ENCODE measurements around the gene CNTNAP2.

Gene CNTNAP2

DNA sequence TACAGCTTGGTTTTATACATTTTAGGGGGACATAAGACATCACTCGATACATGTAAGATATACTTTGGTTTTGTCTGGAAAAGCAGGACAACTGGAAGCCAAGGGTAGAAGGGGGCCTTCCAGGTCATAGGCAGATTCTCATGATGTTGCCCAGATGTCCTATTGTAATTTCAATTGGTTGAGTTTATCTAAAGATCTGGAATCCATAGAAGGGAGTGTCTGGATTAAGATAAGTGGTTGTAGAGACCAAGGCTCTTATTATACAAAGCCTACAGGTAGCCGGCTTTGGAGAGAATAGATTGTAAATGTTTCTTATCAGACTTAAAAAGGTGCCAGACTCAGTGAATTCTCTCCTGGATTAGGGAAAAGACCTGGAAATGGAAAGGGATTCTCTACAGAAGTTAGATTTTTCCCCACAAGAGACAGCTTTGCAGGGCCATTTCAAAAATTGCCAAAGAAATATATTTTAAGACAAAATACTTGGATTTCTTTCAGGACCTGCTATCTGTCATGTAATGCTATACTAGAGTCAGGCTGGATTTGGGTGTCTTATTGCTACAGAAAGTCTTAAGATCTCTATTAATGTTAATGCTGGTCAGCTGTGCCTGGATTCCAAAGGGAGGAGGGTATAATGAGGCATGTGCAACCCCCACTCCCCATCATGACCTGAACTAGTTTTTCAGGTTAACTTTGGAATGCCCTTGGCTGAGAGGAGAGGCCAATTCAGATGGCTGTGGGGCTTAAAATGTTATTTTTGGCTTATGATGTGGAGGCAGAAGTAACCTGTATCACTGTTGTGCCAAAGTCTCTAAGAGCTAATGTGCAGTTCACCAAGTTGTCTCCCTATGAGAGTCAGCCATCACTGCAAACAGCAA, 1962.8 kb downstream of the CNTNAP2 start:
- no peak for DNase-seq

DNA sequence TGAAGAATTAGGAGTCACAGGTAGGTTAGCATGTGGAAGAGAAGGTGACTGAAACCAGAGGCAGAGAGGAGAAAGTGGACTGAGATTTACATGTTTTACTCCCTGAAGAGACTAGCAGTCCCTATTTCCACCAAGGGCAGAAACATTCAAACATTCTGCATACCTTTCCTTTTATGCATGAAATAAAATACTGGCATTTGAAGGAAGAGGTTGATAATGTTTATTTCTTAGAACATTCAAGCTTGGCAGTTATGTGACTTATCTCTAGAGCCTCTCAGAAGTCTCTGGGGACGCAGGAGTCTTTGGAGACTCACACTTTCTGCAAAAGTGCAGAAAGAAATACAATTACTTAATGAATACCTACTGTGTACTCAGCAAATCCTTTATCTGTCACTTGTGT, 1966.8 kb downstream of the CNTNAP2 start:
- DNase-seq, result no peak

DNA sequence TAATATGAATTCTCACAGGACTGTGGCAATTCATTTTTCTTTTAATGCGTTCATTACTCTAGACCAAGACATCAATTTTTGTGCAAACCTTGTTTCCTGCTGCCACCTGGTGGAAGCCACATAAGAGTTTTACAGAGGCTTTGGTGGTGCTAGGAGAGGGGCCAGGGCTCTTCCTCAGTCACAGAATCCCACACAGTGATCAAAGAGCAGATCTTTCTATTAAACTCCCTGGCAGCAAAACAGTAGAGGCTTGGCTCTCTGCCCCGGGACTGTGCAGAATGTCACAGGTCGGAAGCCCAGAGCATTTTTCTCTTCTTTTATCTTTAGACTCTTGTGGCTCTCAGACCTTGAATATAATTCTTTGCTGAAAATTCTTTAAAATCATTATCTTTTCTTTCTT, 1967.5 kb downstream of the CNTNAP2 start:
- peak; percentile 8 for DNase-seq

DNA sequence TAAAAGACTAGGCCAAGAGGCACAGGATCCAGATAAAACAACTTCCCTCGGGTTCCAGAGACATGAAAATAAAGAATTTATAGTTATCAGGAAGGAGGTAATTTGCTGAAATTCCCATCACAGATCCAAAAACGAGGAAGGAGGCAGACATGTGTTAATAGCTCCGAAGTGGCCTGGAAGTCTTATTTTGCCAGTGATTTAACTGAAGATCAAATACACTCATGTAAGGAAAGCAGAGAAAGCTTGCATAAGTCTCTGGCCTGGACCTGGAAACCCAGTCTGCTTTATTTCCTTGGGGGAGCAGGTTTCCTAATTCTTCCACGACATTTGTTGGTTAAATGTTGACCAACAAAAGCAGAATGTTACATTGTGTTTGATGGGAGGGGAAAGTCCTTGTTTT, 1975.3 kb downstream of the CNTNAP2 start:
- DNase-seq, result no peak

DNA sequence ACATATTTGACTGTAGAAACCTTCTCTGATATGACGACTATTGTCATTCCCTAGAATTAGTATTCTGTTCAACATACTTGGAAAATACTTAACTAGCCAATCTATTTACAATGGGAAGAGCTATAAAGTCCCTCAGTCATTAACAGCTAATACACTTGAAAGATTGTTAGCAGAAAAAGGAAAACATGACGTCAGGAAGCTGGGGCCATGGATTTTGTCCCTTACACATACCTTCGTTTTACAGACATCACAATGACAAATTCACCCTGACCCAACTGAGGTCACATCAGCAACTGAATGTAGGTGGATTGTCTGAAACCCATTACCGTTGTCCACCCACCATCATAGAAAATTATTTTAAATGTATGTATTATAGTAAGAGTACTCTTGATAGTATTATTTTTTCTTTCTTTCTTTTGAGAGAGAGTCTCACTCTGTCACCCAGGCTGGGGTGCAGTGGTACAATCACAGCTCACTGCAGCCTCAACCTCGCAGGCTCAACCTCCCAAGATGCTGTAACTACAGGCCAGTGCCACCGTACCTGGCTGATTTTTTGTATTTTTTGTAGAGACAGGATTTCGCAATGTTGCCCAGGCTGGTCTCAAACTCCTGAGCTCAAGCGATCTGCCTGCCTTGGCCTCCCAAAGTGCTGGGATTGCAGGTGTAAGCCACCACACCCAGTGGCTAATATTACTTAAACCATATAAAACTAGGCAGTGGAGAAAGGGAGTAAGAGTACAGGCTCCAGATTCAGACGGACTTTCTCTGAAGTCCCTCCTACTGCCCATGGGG, 1977.0 kb downstream of the CNTNAP2 start:
- DNase-seq, result no peak

DNA sequence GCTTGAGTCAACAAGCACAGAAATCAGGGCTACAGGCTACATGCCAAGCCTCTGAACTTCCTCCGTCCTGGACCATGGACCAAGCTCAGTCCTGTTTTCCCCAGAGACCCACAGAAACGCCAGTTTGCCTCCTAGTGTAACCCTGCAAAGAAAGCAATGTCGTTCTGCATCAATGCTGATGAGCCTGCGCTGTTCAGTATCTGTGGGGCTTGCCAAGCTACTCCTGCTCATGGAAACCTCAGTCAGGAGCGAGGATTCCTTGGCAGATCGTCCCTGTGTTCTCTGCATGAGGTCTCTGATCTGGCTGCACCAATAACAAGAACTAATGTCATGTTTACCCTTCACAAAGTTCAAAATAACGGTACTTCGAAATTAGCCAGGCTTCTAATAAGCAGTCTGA, 1978.5 kb downstream of the CNTNAP2 start:
- DNase-seq, result no peak

DNA sequence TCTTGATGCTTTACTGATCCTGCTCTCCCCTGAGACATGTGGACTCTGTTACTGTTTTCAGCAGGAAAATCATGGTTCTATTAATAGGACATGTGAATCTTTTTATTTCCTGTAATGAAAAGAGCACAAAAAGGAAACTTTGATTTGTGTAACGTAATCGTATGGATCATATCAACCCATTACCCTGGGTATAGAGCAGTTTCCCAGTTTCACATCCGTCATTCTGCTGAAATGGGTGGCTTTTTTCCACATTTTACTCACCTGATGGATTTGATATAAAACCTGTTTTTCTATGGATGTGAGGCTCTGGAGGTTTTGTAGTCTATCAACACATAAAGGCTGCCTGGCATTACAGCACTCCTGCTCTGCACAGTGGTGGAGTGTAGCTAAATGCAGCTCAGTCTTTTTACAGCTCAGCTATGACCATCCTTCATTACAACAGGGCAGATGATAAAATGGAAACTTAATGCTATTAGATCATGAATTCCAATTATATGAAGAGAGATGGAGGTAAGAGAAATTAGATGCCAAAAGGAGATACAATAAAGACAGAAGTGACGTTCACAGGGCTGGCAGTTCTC, 1987.6 kb downstream of the CNTNAP2 start:
- no peak for DNase-seq

DNA sequence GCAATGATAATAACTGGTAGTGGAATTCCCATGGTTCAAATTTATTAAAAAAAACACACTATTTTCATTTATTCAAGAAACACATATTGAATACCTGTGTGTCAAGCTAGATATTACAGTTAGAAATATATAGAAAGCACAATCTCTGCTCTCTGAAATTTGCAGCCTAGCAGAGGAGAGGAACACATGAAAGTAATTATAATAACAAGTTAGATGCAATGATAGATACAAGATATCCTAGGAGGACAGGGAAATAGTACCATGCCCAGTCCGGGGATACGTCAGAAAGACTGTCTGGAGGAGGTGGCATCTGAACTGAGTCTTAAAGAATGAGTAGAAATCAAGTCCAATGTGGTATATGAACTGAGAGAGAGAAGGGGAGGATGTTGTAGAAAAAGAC, 1988.3 kb downstream of the CNTNAP2 start:
- DNase-seq, result no peak

DNA sequence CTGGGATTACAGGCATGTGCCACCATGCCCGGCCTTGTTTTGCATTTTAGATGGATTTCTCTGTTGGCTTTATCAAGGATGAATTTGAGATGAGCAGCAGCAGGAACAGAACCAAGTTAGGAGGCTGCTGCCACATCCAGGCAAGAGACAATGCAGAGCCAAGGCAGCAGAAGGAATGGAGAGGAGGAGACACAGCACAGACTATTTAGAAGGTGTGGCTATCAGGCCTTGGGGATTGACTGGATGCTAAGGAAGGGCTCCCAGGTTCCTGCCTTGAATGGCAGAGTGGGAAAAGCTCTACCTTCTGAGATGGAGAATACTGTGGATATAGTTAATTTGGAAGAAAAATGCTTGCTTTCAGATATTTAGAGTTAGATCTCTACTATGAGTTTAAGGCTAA, 1989.3 kb downstream of the CNTNAP2 start:
- DNase-seq, result no peak

DNA sequence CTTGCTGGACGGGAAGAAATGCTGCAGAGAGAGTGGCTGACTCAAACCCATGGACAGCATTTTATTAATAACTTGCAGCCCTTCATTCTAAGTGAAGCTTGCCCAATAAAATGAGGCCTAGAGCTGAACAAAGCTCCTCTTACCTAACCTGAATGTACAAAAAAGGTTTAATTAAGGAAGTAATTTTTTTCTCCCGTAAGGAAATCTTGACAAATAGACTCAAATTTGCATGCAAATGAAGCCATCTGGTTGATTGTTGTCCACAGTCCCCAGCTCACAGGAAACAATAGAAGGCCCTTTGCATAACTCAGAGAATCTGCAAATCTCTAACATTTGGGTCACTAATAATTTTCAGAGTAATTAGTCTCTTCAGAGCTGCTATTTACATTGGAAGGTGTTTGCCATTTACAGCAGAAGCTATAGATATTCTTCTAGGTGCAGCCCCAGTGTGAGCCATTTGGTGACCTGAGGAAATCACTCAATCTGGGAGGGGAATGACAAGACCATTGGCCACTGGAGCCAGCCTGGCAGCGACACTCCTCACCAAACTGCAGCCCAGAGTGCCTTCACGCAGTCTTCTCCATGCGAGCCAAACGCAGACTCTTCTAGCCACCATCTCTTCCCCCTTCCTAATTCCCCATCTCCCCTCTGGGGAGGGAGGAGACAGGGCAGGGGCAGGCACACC, 1991.0 kb downstream of the CNTNAP2 start:
- DNase-seq, result no peak

DNA sequence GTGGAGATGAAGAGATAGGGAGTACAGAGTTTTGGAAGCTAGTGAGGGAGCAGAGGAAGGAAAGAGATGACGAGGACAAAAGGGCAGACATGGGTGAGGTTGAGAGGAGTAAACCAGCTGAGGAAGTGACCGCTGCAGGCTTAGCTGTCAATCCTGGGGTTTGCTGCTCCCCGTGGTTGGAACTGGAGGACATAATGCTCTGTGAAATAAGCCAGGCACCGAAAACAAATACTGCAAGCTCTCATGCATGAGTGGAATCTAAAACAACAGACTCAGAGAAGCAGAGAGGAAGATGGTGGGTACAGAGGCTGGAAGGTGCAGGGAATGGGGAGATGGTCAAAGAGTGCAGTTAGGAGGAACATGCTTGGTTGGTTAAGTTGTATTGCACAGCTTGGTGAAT, 1991.8 kb downstream of the CNTNAP2 start:
- no peak for DNase-seq

DNA sequence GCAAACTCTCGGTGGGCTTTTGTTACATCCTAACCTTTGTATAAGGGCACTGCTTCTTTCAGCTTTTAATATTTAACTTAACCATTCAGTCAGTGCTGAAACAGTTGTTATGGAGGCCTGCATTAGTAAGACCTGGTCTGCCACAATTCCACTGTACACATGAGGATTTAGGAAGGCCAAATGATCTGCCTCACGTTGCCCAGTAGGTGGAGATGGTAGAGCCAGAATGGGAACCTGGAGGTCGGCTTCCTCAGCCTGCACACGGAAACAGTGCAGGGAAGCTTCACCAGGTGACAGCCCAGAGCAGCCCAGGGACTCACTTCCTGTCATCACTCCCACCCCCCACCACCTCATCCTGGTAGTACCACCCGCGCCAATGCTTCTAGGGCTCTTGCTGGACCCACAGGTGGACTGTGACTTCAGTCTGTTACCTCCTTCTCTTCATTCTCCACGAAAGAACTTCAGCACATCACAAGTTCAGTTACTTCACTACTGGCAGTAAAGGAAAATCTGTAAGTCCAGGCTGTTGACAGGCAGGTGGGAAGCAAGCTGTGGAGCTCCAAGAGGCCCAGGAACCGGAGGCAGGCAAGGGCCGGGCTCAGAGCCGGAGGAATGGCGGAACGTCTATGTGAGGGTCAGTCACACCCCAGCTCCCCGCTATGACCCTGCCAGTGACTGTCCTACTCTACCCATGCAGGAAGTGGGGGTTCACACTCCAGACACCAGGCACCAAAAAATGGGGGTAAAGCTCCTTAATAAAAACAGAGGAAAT, 1993.7 kb downstream of the CNTNAP2 start:
- no peak for DNase-seq

DNA sequence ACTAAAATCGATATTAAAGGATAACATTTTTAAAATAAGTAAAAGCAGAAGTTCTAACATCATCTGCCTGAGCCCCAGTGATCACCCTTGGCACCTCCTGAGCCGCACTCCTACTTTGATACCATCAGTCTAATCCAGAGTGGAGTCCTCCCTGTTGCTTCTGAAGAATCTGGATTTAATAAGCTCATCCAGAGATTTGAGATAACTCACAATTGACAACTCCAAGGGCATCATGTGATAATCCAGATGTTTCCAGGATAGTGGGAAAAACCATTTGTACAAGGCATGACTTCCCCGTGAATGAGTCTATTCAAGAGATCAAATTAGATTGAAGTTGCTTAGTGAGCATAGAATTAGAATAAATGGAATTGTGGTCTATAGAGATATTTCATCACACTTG, 1998.2 kb downstream of the CNTNAP2 start:
- DNase-seq, result no peak

DNA sequence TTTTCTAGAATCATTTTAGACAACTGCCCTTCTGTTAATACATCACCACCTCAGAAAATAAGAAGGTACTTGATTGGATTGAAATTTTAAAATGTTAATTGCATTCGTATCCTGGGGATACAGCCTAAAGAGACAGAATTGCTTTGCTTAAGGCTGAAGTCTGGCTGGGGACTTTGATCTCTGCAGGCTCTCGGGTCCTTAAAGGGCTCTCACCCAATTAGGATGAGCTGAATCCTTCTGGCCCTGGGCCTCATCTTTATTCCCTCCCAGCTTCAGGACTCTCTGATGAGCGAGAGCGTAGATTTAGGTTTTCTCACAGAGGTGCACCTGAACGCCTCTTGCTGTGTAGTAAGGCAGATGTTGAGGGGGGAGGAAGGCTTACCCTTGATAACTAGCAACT, 1998.7 kb downstream of the CNTNAP2 start:
- no peak for DNase-seq

DNA sequence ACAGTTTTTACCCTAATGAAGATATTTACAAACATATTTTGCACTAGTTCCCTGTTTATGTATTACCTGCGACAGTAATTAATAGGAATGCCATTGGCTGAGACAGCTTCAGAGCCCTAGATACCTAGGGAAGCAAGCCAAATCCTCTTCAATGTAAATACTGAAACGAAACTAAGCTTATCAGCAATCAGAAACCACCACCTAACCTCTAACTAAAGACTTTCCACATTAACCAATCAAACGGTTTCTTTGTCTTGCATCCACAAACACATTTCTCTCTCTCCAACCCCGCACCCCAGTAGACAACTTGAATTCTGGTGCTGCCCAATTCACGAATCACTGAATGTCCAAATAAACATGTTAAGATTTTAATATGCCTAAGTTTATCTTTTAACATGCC, 1999.6 kb downstream of the CNTNAP2 start:
- DNase-seq, result no peak

DNA sequence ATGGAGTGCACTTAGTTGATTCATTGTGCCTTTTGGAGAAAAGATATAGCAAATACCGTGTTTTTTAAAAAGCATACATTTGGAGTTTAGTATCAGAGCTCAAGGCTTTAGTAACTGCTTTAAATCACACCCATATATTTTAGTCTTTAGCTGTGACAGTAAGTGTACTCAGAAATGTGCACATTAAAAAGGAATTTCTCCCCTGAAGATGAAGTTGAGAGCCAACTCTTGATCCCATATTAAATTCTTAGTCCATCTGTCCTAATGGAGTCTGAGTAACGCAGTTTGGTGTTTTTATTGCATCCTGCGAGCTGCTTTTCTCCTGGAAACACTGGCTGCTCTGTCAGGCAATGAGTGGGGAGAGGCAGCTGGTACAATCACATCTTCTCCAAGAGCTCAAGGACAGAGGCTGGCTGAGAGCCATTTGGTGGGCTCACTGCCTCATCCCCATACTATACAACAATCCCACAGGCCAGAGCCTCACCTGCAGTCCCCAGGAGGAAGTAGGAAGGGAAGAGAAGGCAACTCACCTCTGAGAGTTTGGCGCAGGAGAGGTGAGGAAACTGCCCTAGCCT, 2000.3 kb downstream of the CNTNAP2 start:
- no peak for DNase-seq

DNA sequence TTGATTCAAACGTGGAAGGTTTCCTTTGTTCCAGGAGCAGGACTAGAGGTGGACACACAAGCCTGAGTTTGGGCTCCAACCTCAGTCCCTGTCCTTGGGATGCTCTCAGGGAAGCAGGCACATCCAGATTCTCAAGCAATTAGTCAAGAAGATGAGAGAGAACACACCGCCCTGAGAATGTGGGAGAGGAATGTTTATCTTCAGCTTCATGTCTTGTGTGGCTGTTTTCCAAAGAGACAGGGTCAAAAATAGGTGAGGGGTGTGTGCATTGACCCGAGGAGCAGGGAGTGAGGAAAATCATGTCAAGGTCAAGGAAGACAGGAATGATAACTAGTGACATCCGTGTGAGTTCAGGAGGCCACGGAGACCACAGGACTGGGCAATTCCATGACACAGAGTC, 2001.8 kb downstream of the CNTNAP2 start:
- DNase-seq, result no peak

DNA sequence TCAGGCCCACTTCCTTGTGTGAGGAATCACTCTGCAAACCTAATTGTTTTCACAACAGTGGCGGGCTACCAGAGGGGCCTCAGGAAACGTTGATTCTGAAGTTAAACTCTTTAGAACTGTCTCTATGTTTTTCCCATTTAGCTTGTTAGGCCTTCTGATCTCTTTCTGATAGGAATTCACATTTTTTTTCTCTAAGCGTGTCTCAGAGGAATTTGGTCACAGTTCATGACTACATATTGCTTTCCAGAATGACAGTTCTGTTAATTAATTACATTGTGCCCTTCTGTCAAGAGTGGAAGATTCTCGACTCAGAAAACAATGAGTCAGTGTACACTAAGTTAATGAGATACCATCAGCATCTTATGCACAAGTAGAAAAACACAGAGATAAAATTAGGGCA, 2004.8 kb downstream of the CNTNAP2 start:
- DNase-seq, result no peak

DNA sequence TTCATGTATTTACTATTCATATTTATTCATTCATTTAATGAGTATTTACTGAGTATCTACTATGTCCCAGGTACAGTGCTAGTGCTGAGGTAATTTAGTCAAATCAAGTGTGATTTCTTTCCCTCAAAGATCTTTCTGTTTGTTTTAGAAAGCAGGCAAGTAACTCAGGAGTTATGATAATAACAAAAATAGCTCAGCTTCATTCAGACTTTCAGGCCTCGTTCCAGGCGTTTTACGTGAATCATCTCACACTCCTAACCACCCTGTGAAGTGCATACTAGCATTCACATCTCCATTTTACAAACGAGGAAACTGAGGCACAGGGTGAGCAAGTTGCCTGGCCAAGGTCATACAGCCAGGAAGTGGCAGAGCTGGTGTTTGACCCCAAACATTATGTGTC, 2005.2 kb downstream of the CNTNAP2 start:
- DNase-seq, result no peak

DNA sequence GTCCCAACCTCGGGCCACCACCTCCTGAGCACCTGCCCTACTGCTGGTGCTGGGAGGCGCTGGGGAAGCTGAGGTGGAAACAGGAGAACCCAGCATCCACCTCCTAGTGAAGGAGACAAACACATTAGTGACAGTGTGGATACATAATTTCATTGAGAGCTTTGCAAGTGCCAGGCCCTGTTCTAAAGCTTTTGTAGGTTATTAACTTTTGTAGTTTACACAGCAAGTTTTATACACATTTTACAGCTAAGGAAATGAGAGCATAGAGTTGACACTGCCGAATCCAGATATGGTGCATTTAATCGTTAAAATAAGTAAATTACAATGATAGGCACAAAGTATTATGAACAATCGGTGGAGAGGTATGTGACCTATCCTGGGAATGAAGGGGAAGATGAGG, 2007.9 kb downstream of the CNTNAP2 start:
- no peak for DNase-seq

DNA sequence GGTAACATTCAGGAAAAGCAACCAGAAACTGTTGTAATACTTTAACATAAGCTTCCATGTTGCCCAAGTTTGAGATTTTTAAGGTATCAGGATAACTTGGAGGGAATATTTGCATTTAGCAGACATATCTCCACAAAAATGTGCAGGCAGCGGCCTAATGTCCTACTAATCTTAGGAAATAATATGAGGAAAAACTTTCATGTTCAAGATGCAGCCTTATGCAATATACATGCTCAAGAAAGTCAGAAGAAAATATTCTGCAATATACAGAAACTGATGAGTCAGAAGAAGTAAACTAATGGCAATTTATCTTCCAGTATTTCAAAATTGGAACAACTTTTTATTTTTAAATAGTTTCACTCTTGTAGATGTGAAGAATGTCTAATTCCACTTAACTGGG, 2010.8 kb downstream of the CNTNAP2 start:
- no peak for DNase-seq

DNA sequence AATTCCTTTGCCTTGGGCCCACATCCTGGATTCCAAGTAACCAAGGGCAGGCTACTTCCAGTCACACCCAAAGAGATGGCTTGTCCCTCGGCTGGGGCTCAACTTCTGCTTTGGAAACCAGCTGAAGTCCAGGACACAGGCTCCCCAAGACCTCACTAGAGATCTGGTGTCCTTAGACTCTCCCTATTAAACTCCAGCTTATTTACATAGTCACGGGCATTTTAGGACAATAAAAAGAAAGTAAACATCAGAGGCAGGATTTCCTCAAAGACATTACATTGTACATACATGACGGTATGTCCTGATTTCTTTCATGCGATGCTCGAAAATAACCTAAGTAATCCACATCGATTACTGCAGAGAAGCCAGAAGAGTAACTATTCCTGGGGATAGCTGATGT, 2012.4 kb downstream of the CNTNAP2 start:
- no peak for DNase-seq
